Measurements from ENCODE around the gene HIVEP3.

- TF ChIP-seq POLR2AphosphoS5 (IDR thresholded peaks at IDR 0.05) (no peak), POLR2A (IDR thresholded peaks at IDR 0.05) (no peak)
- TF ChIP-seq, protein P1, sequence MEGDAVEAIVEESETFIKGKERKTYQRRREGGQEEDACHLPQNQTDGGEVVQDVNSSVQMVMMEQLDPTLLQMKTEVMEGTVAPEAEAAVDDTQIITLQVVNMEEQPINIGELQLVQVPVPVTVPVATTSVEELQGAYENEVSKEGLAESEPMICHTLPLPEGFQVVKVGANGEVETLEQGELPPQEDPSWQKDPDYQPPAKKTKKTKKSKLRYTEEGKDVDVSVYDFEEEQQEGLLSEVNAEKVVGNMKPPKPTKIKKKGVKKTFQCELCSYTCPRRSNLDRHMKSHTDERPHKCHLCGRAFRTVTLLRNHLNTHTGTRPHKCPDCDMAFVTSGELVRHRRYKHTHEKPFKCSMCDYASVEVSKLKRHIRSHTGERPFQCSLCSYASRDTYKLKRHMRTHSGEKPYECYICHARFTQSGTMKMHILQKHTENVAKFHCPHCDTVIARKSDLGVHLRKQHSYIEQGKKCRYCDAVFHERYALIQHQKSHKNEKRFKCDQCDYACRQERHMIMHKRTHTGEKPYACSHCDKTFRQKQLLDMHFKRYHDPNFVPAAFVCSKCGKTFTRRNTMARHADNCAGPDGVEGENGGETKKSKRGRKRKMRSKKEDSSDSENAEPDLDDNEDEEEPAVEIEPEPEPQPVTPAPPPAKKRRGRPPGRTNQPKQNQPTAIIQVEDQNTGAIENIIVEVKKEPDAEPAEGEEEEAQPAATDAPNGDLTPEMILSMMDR (IDR thresholded peaks at IDR 0.05): no peak
Observed at GRCh38 chr1:41733725-41734124, 185.0 kb downstream of the HIVEP3 start.
